Breast epithelium (tissue), 4 donors: ENCODE results near the gene WDR53. TPM values are rescaled to one million over a fixed set of nuclear protein-coding genes. Genes with fewer than 3 reads are reported as not detected.

Experiments
- DNase-seq, 2 donors: peaks; one replicate each; pipeline ENCODE4 v3.0.0-alpha.2; 2019; ENCODE audit warnings: low spot score in 2 of 2
- H3K27ac ChIP-seq, 2 donors: fragments of 200-600 bp; sonication (generic) in 1 of 2; one replicate each; pipeline ENCODE4 v1.5.1; 2016 to 2019; ENCODE audit warnings: mild to moderate bottlenecking in 1 of 2
- H3K27me3 ChIP-seq, 2 donors: fragments of 200-600 bp; sonication (generic) in 1 of 2; one replicate each; pipeline versions ENCODE4 v1.5.1 to v1.6.0; 2017 to 2019; ENCODE audit warnings: control low read depth in 1 of 2, mild to moderate bottlenecking in 1 of 2
- H3K36me3 ChIP-seq: fragments of 200-600 bp; one replicate; pipeline ENCODE4 v1.5.1; 2019
- H3K4me1 ChIP-seq, 2 donors: fragments of 200-600 bp; sonication (generic); one replicate each; pipeline ENCODE4 v1.5.1; 2016 to 2019; ENCODE audit warnings: control low read depth in 1 of 2
- H3K4me3 ChIP-seq, 3 donors: fragments of 200-600 bp; sonication (generic); 1 replicate in 2 of 3; 2 replicates in 1 of 3; pipeline ENCODE4 v1.5.1; 2016 to 2019; ENCODE audit warnings: mild to moderate bottlenecking in 3 of 3, moderate library complexity in 2 of 3
- H3K9me3 ChIP-seq, 2 donors: fragments of 200-600 bp; sonication (generic) in 1 of 2; one replicate each; pipeline ENCODE4 v1.5.1; 2016 to 2019; ENCODE audit warnings: control low read depth in 1 of 2
- POLR2A ChIP-seq: fragments of 450-650 bp; IDR thresholded peaks from one replicate; pipeline ENCODE4 v1.6.1; 2016; ENCODE audit warnings: antibody characterized with exemption, mild to moderate bottlenecking, moderate library complexity
- POLR2AphosphoS5 ChIP-seq, 3 donors: sonication (generic); formaldehyde crosslinking; IDR thresholded peaks; one replicate each; pipeline ENCODE4 v1.6.1; 2017; ENCODE audit warnings: antibody characterized with exemption in 3 of 3
- intact Hi-C: fragments of 100-400 bp; cut with DNase I; formaldehyde crosslinking; loops from one replicate; pipeline ENCODE4 v1.15.1; 2023; ENCODE audit warnings: low total_unique reads
- total RNA-seq, 3 donors: library from RNA; depleted of rRNA; stranded (reverse); fragments of >200 nt; gene quantifications; one replicate each; pipeline ENCODE4 v1.1.0, GENCODE V29; 2016
- TF ChIP-seq, protein P1 (sequence below), 3 donors: fragments of 450-650 bp; IDR thresholded peaks; one replicate each; pipeline ENCODE4 v1.5.1; 2016 to 2017; ENCODE audit warnings: antibody characterized with exemption in 3 of 3, mild to moderate bottlenecking in 3 of 3, moderate library complexity in 3 of 3

Gene WDR53
- total RNA-seq, 3 donors from 2014 or later, result 4.9 to 8.2 (median 6.1) TPM

DNA sequence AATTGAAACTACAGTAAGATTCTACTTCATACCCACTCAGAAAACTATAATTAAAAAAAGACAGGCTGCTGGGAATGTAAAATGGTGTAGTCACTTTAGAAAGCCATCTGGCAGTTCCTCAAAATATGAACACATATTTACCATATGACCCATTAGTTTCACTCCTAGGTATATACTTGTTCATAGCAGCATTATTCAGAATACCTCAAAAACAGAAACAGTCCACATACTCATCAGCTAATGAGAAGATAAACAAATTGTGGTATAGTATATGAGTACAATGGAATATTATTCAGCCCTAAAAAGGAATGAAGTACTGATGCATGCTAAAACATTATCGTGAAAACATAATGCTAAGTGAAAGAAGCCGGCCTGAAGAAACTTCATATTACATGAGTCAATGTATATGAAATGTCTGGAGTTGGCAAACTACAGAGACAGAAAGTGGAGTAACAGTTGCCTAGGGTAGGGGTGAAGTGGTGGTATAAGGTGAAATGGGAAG lies 23.8 kb downstream of the WDR53 start:
- DNase-seq, result no peak
- H3K27me3 ChIP-seq, result no peaks in the 10 kb centered on the region
- intact Hi-C loops, result no loop called here
- peaks cover 0 to 6% of the 10 kb centered on the region in 2 donors for H3K9me3 ChIP-seq
- TF ChIP-seq POLR2AphosphoS5 (IDR thresholded peaks at IDR 0.05) (no peak), POLR2A (no peak)
- TF ChIP-seq, protein P1, sequence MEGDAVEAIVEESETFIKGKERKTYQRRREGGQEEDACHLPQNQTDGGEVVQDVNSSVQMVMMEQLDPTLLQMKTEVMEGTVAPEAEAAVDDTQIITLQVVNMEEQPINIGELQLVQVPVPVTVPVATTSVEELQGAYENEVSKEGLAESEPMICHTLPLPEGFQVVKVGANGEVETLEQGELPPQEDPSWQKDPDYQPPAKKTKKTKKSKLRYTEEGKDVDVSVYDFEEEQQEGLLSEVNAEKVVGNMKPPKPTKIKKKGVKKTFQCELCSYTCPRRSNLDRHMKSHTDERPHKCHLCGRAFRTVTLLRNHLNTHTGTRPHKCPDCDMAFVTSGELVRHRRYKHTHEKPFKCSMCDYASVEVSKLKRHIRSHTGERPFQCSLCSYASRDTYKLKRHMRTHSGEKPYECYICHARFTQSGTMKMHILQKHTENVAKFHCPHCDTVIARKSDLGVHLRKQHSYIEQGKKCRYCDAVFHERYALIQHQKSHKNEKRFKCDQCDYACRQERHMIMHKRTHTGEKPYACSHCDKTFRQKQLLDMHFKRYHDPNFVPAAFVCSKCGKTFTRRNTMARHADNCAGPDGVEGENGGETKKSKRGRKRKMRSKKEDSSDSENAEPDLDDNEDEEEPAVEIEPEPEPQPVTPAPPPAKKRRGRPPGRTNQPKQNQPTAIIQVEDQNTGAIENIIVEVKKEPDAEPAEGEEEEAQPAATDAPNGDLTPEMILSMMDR (IDR thresholded peaks at IDR 0.05), result no peak
- no peak overlapping the region for H3K4me3 ChIP-seq
- H3K27ac ChIP-seq, result no peak overlapping the region
- no peaks in the 10 kb centered on the region for H3K4me1 ChIP-seq
- no peaks in the 10 kb centered on the region for H3K36me3 ChIP-seq

DNA sequence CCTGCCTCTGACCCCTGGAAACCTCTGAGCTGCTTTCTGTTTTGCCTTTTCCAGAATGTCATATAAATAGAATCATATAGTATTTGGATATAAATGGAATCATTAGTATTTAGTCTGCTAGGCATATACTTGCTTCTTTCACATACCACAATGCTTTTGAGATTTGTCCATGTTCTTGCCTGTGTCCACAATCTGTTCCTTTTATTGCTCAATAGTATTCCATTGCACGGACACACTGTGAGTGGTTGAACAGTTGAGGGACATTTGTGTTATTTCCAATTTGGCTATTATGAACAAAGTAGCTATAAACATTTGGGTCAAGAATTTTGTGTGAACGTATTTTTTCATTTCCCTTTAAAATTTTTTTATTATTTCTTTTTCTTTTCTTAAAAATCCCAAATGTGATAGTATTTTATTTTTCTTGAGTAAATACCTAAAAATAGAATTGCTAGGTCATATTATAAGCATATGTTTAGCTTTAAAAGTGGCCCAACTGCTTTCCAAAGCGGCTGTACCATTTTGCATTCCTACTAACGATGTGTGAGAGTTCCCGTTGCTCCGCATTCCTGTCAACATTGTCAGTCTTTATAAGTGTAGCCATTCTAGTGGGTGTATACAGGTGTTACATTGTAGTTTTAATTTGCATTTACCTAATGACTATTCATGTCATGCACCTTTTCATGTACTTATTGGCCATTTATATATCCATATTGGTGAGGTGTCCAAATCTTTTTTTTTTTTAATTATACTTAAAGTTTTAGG lies 26.5 kb downstream of the WDR53 start:
- no peak overlapping the region for H3K4me3 ChIP-seq
- DNase-seq, result no peak
- no peaks in the 10 kb centered on the region for H3K27me3 ChIP-seq
- no peaks in the 10 kb centered on the region for H3K36me3 ChIP-seq
- no peaks in the 10 kb centered on the region for H3K9me3 ChIP-seq
- intact Hi-C loops, result no loop called here
- no peak overlapping the region for H3K27ac ChIP-seq
- H3K4me1 ChIP-seq, result no peaks in the 10 kb centered on the region
- TF ChIP-seq, protein P1 (IDR thresholded peaks at IDR 0.05), result no peak
- TF ChIP-seq POLR2AphosphoS5 (IDR thresholded peaks at IDR 0.05) (no peak), POLR2A (no peak)

DNA sequence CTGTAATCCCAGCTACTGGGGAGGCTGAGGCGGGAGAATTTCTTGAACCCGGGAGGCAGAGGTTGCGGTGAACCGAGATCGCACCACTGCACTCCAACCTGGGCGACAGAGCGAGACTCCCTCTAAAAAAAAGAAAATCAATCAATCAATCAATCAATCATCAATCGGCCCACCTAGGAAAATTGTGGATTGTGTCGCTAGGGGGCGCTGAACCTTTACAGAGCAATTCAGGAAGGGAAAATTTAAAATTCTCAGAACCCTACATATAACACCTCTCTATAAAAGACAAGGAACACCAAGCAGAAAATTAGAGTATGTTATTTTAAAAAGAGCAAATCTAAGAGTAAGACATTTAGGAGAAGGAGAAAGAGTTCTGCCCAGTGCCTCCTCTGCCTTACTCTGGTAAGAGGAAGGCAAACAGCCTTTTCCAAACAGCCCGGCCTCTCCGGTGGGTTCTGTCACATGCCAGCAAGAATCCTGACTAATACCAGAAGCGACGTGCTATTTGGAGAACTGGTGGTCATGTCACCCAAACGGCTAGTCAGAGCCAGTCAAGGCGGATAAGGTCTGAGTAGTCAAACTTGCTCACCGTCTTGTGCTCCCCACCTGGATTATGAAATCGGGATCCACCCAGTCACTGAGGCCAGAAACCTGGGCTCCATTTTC lies 30.9 kb downstream of the WDR53 start:
- no peaks in the 10 kb centered on the region for H3K9me3 ChIP-seq
- no peak for TF ChIP-seq POLR2A
- TF ChIP-seq, protein P1 (IDR thresholded peaks at IDR 0.05), result peak; percentile 31 to 63 (median 41)
- intact Hi-C loops, result no loop called here
- no peaks in the 10 kb centered on the region for H3K4me1 ChIP-seq
- H3K27me3 ChIP-seq, result no peaks in the 10 kb centered on the region
- no peak overlapping the region for H3K4me3 ChIP-seq
- DNase-seq, result no peak
- H3K36me3 ChIP-seq, result no peaks in the 10 kb centered on the region
- H3K27ac ChIP-seq, result no peak overlapping the region

DNA sequence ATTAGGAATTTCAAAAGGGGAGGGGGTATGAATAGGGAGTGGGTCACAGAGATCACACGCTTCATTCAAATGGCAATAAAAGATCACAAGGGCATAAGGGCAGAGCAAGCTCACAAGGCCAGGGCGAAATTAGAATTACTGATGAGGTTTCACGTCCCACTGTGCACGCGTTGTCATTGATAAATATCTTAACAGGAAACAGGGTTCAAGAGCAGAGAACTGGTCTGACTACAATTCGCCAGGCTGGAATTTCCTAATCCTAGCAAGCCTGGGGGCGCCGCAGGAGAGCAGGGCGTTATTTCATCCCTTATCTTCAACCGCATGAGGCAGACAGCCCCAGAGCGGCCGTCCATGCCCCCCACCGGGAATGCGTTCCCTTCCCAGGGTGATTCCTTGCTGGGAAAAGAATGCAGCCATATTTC lies 35.1 kb downstream of the WDR53 start:
- no peak for DNase-seq
- Histone ChIP-seq H3K4me3 (no peak overlapping the region), H3K27me3 (no peaks in the 10 kb centered on the region), H3K9me3 (no peaks in the 10 kb centered on the region), H3K27ac (no peak overlapping the region), H3K36me3 (no peaks in the 10 kb centered on the region), H3K4me1 (no peaks in the 10 kb centered on the region)
- TF ChIP-seq, protein P1 (IDR thresholded peaks at IDR 0.05), result no peak
- TF ChIP-seq POLR2A (no peak), POLR2AphosphoS5 (IDR thresholded peaks at IDR 0.05) (no peak)
- intact Hi-C loops, result no loop called here

DNA sequence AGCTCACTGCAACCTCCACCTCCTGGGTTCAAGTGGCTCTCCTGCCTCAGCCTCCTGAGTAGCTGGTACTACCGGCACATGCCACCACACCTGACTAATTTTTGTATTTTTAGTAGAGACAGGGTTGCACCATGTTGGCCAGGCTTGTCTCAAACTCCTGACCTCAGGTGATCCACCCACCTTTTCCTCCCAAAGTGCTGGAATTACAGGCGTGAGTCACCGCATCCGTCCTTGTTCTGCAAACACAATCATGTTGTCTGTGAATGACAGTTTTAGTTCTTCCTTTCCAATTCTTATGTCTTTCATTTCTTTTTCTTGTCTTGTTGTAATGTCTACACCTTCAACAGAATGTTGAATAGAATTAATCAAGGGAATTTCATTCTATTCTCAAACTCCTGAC lies 36.9 kb downstream of the WDR53 start:
- Histone ChIP-seq H3K4me3 (no peak overlapping the region), H3K4me1 (no peaks in the 10 kb centered on the region), H3K27me3 (no peaks in the 10 kb centered on the region), H3K36me3 (no peaks in the 10 kb centered on the region), H3K27ac (no peak overlapping the region), H3K9me3 (no peaks in the 10 kb centered on the region)
- intact Hi-C loops, result no loop called here
- no peak for DNase-seq
- TF ChIP-seq, protein P1 (IDR thresholded peaks at IDR 0.05), result no peak
- TF ChIP-seq POLR2AphosphoS5 (IDR thresholded peaks at IDR 0.05) (no peak), POLR2A (no peak)
